ENCODE results near the gene SPEN.

GRCh38 chr1:15938628-15939161, 91.2 kb downstream of the SPEN start:
- TF ChIP-seq SMC3 (IDR thresholded peaks at IDR 0.05; ENCODE audit: borderline replicate concordance, low read length) = no peak
- TF ChIP-seq SKIL (IDR thresholded peaks at IDR 0.05; ENCODE audit: low read depth, poor library complexity, severe bottlenecking) = no peak
- no peak for TF ChIP-seq BRCA1 (IDR thresholded peaks at IDR 0.05; ENCODE audit: low read depth, low read length)
